ENCODE data around the gene SORCS3. TPM values are rescaled to one million over a fixed set of nuclear protein-coding genes. Genes with fewer than 3 reads are reported as not detected.
"Not testable (repeated sequence)": the region's sequence is repeated elsewhere in the genome, so short reads cannot be mapped to it uniquely, and the experiment has no call there.

SORCS3 gene
- total RNA-seq, 1 donor from 2014 or later: 1.4 TPM

DNA sequence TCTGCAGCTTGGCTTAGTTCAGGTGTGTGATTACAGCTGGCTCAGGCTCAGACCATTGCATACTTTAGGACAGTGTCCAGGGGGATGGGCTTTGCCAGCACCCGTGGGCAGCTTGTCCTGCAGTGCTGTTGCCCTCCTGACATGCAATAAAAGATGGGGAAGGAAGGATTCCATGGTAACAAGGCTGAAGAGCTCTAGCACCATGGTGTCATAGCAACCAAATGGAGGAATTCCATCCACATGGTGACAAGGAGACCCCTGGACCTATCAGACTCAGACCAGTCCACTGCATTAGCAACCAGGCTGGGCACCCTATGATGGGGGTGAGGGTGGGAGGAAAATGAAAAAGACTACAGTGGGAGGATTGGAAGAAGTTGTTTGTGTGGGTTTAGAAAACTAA is 49.9 kb downstream of the SORCS3 start:
- DNase-seq: no peak

DNA sequence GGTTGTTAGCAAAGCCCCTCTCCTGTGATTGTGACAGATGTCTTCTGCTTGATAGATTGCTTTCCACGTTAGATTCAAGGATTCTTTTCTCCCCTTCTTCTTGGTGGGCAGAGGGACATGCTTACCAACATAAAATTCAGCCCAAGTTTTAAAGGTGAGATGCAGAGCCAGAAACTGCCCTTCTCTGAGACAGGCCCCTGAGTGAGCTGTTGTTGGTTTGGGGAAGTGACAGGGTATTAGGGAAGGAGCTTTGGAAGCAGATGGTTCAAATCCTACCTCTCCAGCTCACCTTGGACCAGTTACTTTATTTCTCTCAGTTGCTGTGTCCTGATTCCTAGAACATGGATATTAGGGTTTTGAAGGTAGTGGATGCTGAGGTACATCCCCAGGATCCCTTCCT is 53.0 kb downstream of the SORCS3 start:
- no peak for DNase-seq

DNA sequence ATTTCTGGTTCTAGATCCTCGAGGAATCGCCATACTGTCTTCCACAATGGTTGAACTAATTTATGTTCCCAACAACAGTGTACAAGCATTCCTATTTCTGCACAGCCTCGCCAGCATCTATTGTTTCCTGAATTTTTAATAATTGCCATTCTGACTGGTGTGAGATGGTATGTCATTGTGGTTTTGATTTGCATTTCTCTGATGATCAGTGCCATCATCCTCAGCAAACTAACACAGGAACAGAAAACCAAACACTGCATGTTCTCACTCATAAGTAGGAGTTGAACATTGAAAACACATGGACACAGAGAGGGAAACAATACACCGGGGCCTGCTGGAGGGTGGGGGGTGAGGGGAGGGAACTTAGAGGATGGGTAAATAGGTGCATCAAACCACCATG is 62.2 kb downstream of the SORCS3 start:
- DNase-seq: not testable (repeated sequence)

GRCh38 chr10:104706886-104707285 is 65.8 kb downstream of the SORCS3 start:
- no peak for DNase-seq

DNA sequence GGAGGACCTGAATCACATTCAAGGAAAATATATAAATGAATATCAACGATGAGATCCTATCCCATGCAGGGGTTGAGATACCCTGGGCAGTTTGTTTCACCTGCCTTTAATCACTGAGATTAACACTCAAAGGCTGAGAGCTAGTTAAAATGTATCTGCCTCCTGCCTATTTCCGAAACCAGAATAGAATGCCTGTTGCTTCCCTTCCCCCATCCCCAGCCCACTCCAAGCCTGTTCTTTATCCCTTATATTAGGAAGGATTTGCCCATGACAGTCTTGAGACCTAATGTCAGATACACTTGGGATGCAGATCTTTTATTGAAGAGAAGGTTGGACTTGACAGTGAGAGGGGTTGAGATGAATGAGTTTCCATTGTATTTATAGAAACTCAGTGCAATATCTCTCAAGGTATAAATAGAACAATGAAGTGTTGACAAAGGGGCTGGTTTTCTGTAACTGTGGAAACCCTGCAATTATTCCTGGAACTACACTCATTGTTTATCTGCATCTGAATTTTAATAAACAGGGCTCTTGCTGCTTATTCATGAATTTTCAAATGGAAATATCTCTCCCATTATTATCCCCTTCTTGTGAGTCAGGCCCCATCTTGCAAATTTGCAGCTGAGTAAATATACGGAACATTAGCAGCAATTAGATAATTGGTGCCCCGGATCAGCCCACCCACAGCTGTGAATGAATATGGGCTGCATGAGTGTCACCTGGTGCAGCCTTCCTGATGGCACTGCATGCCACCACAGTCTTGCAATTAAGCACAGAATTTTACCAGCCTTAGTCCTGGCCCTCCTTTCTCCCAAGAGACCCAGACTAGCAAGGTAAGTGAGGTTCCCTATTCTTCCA is 66.7 kb downstream of the SORCS3 start:
- no peak for DNase-seq

GRCh38 chr10:104711302-104711721 is 70.2 kb downstream of the SORCS3 start:
- no peak for DNase-seq

DNA sequence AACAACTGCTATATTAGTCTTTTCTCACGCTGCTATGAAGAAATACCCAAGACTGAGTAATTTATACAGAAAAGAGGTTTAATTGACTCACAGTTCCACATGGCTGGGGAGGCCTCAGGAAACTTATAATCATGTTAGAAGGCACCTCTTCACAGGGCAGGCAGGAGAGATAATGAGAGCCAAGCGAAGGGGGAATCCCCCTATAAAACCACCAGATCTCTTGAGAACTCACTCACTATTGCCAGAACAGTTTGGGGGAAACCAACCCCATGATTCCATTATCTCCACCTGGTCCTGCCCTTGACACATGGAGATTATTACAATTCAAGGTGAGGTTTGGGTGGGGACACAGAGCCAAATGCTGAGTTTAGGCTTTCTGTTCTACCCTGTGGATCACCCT is 89.5 kb downstream of the SORCS3 start:
- not testable (repeated sequence) for DNase-seq

- DNase-seq: no peak
Measured at GRCh38 chr10:104731192-104731591, 90.1 kb downstream of the SORCS3 start.

DNA sequence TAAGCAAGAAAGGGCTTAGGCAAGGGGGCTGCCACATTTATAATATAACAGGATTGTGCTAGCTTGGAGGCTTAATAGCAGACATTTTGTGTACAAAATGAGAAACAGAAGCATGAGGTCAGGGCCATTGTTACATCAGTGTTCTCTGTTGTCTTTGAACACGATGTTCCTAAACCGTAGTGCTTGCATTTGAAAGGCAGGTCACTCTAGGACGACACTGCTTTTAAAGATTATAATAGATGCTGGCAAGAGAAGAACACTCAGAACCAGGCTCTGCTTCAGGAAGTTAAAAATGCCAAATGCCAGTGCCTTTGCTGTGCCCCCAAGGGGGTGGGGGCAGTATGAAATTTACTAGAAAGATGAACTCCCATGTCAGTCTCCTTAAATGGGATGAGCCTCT is 91.1 kb downstream of the SORCS3 start:
- DNase-seq: no peak

GRCh38 chr10:104734433-104734832 is 93.3 kb downstream of the SORCS3 start:
- peak; percentile 3 for DNase-seq

DNA sequence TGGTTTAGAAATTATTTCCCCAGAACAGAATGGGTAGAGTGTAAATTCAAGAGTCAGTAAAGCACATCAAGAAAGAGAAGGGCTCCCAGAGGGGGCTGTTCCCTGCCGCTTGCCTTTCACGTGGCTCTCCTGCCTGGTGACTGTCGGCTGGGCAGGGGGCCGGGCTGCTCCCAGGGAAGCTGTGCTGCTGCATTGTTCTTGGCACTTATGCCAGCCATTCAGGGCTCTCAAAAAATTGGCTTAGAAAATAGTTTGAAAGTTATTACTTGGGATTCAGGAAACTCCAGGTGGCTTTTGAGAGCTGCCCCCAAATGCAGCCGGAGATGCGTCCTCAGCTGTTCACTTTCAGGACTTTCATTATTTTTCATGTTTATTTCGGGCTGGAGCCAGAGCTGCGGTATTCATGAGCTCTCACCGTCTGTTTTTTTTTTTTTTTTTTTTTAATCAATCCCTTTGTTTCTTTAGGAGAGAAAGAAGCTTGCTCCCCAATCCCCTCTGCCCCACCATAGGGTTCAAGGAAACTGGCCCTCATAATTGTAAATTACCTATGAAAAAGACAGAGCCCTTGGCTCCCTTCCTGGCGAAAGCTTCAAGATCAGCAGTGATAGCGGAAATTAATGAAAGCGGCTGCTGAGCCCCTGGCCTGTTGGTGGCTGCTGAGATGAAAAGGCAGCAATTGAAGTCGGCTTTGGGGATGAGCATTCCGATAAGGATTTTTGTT is 94.1 kb downstream of the SORCS3 start:
- peak; percentile 29 for DNase-seq

DNA sequence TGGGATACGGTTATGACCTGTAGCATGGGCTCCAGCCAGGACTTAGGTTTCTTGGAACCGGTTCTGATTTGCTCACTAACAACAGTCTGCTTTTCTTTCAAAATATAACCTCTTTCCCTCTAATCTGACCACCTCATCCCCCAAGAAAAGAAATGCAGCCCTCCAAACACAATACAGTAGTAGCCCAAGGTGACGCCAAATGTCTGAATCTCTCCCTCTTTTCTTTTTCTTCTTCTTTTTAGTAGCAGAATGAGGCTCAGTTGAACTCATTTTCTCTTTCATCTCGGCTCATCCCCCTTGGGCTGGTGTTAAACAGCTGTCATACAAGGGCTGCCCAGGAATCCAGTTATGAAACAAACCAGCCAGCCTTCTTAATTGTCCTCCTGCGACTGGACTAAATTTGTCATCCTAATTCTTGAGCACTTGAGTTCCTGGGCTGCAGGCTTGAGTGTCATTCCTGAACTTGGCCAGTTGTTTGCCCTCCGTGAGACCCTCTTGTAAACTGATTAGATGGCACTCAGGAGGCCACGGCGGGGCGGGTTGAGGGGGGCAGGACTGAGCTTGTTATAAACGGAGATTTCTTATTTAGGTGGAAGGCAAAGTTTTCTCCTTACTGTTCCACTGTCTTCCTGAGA is 94.8 kb downstream of the SORCS3 start:
- peak; percentile 45 for DNase-seq

DNA sequence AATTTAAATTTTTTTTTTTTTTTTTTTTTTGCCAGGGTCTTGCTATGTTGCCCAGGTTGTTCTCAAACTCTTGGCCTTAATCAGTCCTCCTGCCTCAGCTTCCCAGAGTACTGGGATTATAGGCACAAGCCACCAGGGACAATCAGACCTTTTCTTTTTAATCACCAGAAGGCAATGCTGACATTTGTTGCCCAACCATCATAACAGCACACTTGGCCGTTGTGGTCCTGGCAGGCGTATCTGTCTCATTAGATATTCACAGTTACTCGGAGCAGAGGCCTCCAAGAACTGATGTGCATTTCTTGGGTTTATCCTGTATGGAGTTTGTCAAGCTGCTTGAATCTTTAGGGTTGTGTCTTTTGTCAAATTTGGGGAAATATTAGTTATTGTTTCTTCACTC is 100.0 kb downstream of the SORCS3 start:
- no peak for DNase-seq

GRCh38 chr10:104744052-104744451 is 103.0 kb downstream of the SORCS3 start:
- DNase-seq: no peak

DNA sequence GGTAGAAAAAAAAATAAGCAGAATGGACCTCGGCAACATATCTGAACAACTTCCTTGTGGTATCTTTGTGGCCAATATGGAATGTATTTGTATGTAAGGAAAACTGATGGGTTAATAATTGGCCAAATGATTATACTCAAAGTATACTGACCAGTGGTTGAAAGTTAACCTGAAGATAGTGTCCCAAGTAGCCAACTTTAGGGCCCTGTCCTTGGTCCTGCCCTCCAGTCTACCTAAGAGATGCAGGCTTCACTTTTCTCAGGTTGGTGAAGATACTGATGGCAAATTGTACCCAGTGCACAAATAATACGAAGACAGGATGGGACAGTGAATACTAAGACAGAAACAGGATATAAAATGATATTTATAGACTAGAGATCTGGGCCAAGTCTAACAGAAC is 109.2 kb downstream of the SORCS3 start:
- no peak for DNase-seq

- DNase-seq: no peak
Measured at GRCh38 chr10:104762793-104763192, 121.7 kb downstream of the SORCS3 start.

- DNase-seq: no peak
Measured at GRCh38 chr10:104766341-104766740, 125.3 kb downstream of the SORCS3 start.

GRCh38 chr10:104767282-104767681 is 126.2 kb downstream of the SORCS3 start:
- DNase-seq: no peak

GRCh38 chr10:104767745-104768144 is 126.7 kb downstream of the SORCS3 start:
- no peak for DNase-seq

DNA sequence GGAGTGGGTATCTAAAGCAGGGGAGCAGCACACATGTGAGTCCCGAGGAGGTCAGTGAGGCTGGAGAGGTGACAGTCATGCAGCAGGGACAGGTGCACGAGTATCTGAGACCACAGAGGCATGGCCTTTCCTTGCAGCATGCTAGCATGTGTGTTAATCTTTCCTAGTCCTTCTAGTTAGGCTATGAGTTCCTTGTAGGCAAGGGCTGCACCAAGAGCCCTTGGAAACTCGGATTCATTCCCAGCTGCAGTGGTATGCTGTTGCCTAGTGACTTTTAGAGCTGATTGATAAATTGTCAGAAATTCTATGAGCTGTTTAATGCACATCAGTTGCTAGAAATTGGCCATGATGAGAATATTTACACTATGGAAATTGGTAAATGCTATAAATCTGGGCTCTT is 132.0 kb downstream of the SORCS3 start:
- no peak for DNase-seq

DNA sequence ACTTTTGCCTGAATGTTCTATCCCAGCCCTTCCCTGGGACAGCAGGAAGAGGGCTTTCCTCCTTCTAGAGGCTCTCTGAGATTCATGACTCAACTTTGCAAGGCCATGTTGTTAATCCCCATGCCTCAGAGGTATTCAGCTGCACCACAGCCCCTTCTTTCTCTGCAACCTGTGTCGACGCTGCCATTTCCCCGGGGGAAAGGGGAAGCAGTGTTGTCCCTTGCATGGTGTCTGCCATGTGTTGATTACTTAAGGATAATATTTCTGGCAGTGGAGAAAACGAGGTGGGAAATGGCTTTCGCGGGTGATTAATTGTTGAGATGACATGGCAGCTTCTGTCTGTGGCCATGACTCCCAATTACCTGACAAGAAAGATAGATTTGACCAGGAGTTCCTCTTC is 133.1 kb downstream of the SORCS3 start:
- DNase-seq: no peak

GRCh38 chr10:104777086-104777799 is 136.2 kb downstream of the SORCS3 start:
- no peak for DNase-seq

GRCh38 chr10:104778371-104778770 is 137.3 kb downstream of the SORCS3 start:
- DNase-seq: no peak
